CD4-positive, CD25-positive, alpha-beta regulatory T cell (primary cell): ENCODE results near the gene LRRC8D. TPM values are rescaled to one million over a fixed set of nuclear protein-coding genes. Genes with fewer than 3 reads are reported as not detected.

Experiments
- ATAC-seq, 2 donors: fragments of 150-1000 bp; cut with Tn5 transposase; one replicate each; pipeline ENCODE4 v1.10.0; 2021; ENCODE audit warnings: low read depth in 2 of 2, moderate number of reproducible peaks in 2 of 2, moderate library complexity in 1 of 2
- DNase-seq, 3 donors: peaks; one replicate each; pipeline versions ENCODE4 v3.0.0 to v3.0.0-alpha.2; 2012 to 2022; ENCODE audit warnings: mixed read lengths in 1 of 3
- H3K27ac ChIP-seq: one replicate; pipeline ENCODE4 v1.7.0; 2013; ENCODE audit warnings: mild to moderate bottlenecking, low read length; ENCODE audit not compliant: insufficient read depth, poor library complexity, severe bottlenecking
- H3K27me3 ChIP-seq: one replicate; pipeline ENCODE4 v1.7.0; 2013; ENCODE audit warnings: low read length; ENCODE audit not compliant: control insufficient read depth, insufficient read depth
- H3K36me3 ChIP-seq: one replicate; pipeline ENCODE4 v1.7.0; 2013; ENCODE audit warnings: mild to moderate bottlenecking, low read length, moderate library complexity; ENCODE audit not compliant: control insufficient read depth, insufficient read depth
- H3K4me1 ChIP-seq: 2 replicates; pipeline ENCODE4 v1.7.0; 2013; ENCODE audit warnings: mild to moderate bottlenecking, low read length; ENCODE audit not compliant: insufficient read depth, control insufficient read depth, poor library complexity, severe bottlenecking
- H3K4me3 ChIP-seq: one replicate; pipeline ENCODE4 v1.7.0; 2013; ENCODE audit warnings: low read depth, mild to moderate bottlenecking, low read length, moderate library complexity
- H3K9me3 ChIP-seq, 2 experiments: 1 replicate in 1 of 2; 2 replicates in 1 of 2; pipeline ENCODE4 v1.7.0; 2013; ENCODE audit warnings: low read length in 2 of 2, mild to moderate bottlenecking in 1 of 2, moderate library complexity in 1 of 2; ENCODE audit not compliant: control insufficient read depth in 2 of 2
- H3K27ac Mint-ChIP-seq, 3 donors: one replicate each; pipeline ENCODE4 v1.8.0; 2020 to 2022; ENCODE audit warnings: mild to moderate bottlenecking in 3 of 3, mixed read lengths in 3 of 3, moderate library complexity in 2 of 3
- H3K27me3 Mint-ChIP-seq: one replicate; pipeline ENCODE4 v1.8.0; 2022; ENCODE audit warnings: mild to moderate bottlenecking, mixed read lengths
- H3K36me3 Mint-ChIP-seq: one replicate; pipeline ENCODE4 v1.8.0; 2020; ENCODE audit warnings: mixed read lengths
- H3K4me1 Mint-ChIP-seq, 4 donors: one replicate each; pipeline ENCODE4 v1.8.0; 2020 to 2022; ENCODE audit warnings: mixed read lengths in 4 of 4, mild to moderate bottlenecking in 1 of 4
- H3K4me3 Mint-ChIP-seq, 4 donors: one replicate each; pipeline ENCODE4 v1.8.0; 2020 to 2022; ENCODE audit warnings: mild to moderate bottlenecking in 4 of 4, mixed read lengths in 4 of 4, moderate library complexity in 3 of 4
- H3K9me3 Mint-ChIP-seq, 7 donors: one replicate each; pipeline ENCODE4 v1.8.0; 2020 to 2022; ENCODE audit warnings: mixed read lengths in 7 of 7, mild to moderate bottlenecking in 3 of 7, moderate library complexity in 2 of 7
- polyA plus RNA-seq, 4 donors: library from polyadenylated mRNA; unstranded; fragments of 300-500 nt; fragmentation: Illumina TruSeq; gene quantifications; one replicate each; pipeline ENCODE4 v1.2.3, GENCODE V29; 2021
- total RNA-seq: library from RNA; stranded (reverse); gene quantifications from one replicate; pipeline ENCODE4 v1.2.3, GENCODE V29; 2022

The LRRC8D gene
- total and polyA plus RNA-seq, 5 donors from 2014 or later, result 23.6 to 69.0 (median 54.5) TPM

GRCh38 chr1:89878256-89878655, 57.4 kb downstream of the LRRC8D start:
- Histone ChIP-seq H3K9me3 (peaks cover 0 to 3% of the 10 kb centered on the region in 2 experiments), H3K27me3 (no peaks in the 10 kb centered on the region), H3K4me1 (peaks cover 6% of the 10 kb centered on the region), H3K27ac (no peak overlapping the region), H3K36me3 (peaks cover 3% of the 10 kb centered on the region), H3K4me3 (no peak overlapping the region)
- Mint-ChIP-seq H3K36me3 (peaks cover 33% of the 10 kb centered on the region), H3K4me1 (peaks cover 10 to 51% (median 32%) of the 10 kb centered on the region in 4 donors), H3K4me3 (peak overlapping the region in 1 of 4 donors; percentile 73), H3K9me3 (peaks cover 0 to 5% (median 0%) of the 10 kb centered on the region in 7 donors), H3K27me3 (no peaks in the 10 kb centered on the region), H3K27ac (no peak overlapping the region)
- no peak for ATAC-seq
- no peak for DNase-seq

DNA sequence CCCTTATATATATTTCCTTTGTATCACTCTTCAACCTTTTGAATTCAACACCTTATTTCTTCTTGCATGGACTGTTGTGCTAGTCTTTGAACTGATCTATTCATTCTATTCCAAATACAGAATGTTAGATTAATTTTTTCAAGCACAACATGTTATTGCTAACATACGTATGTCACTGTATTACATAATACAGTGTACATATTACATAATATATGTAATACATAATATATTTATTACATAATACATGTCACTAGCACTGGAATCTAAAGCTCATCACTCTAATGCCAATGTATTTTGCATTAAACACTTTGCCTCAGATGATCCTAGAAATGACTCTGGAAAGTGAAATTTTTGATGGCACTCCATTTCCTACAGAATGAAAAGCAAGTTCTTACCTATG, 59.8 kb downstream of the LRRC8D start:
- H3K27ac ChIP-seq, result no peak overlapping the region
- Mint-ChIP-seq H3K4me3 (no peak overlapping the region), H3K4me1 (peaks cover 10 to 47% (median 29%) of the 10 kb centered on the region in 4 donors), H3K27ac (no peak overlapping the region), H3K36me3 (peaks cover 27% of the 10 kb centered on the region), H3K9me3 (peaks cover 0 to 5% (median 0%) of the 10 kb centered on the region in 7 donors), H3K27me3 (no peaks in the 10 kb centered on the region)
- peaks cover 3% of the 10 kb centered on the region for H3K36me3 ChIP-seq
- H3K9me3 ChIP-seq, result peaks cover 0 to 3% of the 10 kb centered on the region in 2 experiments
- H3K4me1 ChIP-seq, result no peaks in the 10 kb centered on the region
- H3K4me3 ChIP-seq, result no peak overlapping the region
- no peaks in the 10 kb centered on the region for H3K27me3 ChIP-seq
- DNase-seq, result no peak
- no peak for ATAC-seq

- ATAC-seq (no peak), DNase-seq (peak in 1 of 3 donors; percentile 16)
- H3K27ac ChIP-seq, result no peak overlapping the region
- peaks cover 0 to 5% (median 0%) of the 10 kb centered on the region in 7 donors for H3K9me3 Mint-ChIP-seq
- peaks cover 28% of the 10 kb centered on the region for H3K36me3 Mint-ChIP-seq
- peaks cover 3% of the 10 kb centered on the region for H3K36me3 ChIP-seq
- H3K4me1 ChIP-seq, result no peaks in the 10 kb centered on the region
- no peak overlapping the region for H3K4me3 Mint-ChIP-seq
- H3K9me3 ChIP-seq, result peaks cover 0 to 3% of the 10 kb centered on the region in 2 experiments
- H3K27me3 ChIP-seq, result no peaks in the 10 kb centered on the region
- no peaks in the 10 kb centered on the region for H3K27me3 Mint-ChIP-seq
- peaks cover 14 to 49% (median 26%) of the 10 kb centered on the region in 4 donors for H3K4me1 Mint-ChIP-seq
- H3K4me3 ChIP-seq, result no peak overlapping the region
- peak overlapping the region in 1 of 3 donors; percentile 17 for H3K27ac Mint-ChIP-seq
Measured at GRCh38 chr1:89881415-89882058, 60.7 kb downstream of the LRRC8D start.

GRCh38 chr1:89882348-89883029, 61.7 kb downstream of the LRRC8D start:
- peaks cover 16 to 49% (median 29%) of the 10 kb centered on the region in 4 donors for H3K4me1 Mint-ChIP-seq
- peaks cover 32% of the 10 kb centered on the region for H3K36me3 Mint-ChIP-seq
- peaks cover 0 to 5% (median 0%) of the 10 kb centered on the region in 7 donors for H3K9me3 Mint-ChIP-seq
- no peak overlapping the region for H3K4me3 Mint-ChIP-seq
- no peaks in the 10 kb centered on the region for H3K27me3 ChIP-seq
- DNase-seq (no peak), ATAC-seq (no peak)
- peaks cover 3% of the 10 kb centered on the region for H3K36me3 ChIP-seq
- peak overlapping the region; percentile 18 to 79 (median 23) for H3K27ac Mint-ChIP-seq
- H3K4me3 ChIP-seq, result no peak overlapping the region
- peaks cover 0 to 3% of the 10 kb centered on the region in 2 experiments for H3K9me3 ChIP-seq
- H3K27ac ChIP-seq, result no peak overlapping the region
- H3K4me1 ChIP-seq, result no peaks in the 10 kb centered on the region
- no peaks in the 10 kb centered on the region for H3K27me3 Mint-ChIP-seq

DNA sequence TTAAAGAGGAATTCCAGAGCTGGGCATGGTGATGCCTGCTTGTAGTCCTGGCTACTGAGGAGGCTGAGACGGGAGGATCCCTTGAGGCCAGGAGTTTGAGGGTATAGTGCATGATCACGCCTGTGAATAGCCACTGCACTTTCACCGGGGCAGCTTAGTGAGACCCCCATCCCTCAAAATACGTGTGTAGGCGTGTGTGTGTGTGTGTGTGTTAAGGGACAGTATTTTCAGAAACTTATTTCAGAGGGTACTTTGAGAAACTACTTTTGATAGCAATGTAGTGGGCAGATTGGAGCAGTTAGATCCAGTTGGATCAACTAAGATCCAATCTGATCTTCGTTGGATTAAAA, 62.2 kb downstream of the LRRC8D start:
- ATAC-seq (no peak), DNase-seq (no peak)
- Mint-ChIP-seq H3K36me3 (peaks cover 37% of the 10 kb centered on the region), H3K27ac (peak overlapping the region in 1 of 3 donors; percentile 79), H3K27me3 (no peaks in the 10 kb centered on the region), H3K9me3 (peaks cover 0 to 5% (median 0%) of the 10 kb centered on the region in 7 donors), H3K4me1 (peaks cover 19 to 44% (median 32%) of the 10 kb centered on the region in 4 donors), H3K4me3 (no peak overlapping the region)
- Histone ChIP-seq H3K4me1 (no peaks in the 10 kb centered on the region), H3K9me3 (peaks cover 0 to 3% of the 10 kb centered on the region in 2 experiments), H3K27me3 (no peaks in the 10 kb centered on the region), H3K27ac (no peak overlapping the region), H3K36me3 (peaks cover 3% of the 10 kb centered on the region), H3K4me3 (no peak overlapping the region)

DNA sequence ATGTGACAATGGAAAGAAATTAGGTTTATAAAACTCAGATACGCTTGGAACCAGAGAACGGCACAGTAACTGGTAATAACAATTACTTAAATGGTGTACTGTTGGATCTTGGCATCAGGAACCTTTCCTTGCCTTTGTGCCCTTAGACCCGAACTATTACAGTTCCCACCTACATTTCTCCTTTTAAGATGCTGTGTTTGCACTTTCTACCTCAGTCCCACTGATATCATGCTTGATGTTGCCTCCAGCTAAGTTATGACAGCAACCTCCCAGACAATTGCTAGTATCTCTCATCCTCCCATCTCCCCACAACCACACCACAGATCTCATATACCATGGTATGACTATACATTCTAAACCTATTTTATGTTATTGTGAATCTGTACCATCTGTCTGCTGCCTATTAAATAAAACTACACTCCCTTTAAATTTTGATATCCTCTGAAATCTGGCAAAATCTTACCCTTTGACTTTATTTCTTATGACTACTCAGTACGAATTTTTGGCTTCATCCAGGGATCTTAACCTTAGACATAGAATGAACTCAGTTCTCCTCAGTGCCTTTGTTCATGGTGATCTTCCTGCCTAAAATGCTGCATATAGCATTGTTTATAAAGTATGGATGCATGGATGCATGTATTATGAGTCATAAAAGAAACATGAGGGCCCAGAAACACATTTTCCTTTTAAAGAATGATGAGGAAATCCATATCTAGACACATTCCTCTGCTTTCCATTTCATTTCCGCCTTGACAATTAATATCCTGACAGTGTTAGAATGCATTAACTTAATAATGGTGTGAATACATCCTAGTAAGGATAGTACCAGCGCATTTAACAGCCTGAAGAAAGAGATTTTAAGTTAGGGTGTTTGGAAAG, 64.1 kb downstream of the LRRC8D start:
- H3K4me3 ChIP-seq, result no peak overlapping the region
- Mint-ChIP-seq H3K27me3 (no peaks in the 10 kb centered on the region), H3K4me1 (peaks cover 19 to 41% (median 31%) of the 10 kb centered on the region in 4 donors), H3K36me3 (peaks cover 39% of the 10 kb centered on the region), H3K27ac (peak overlapping the region in 1 of 3 donors; percentile 1), H3K4me3 (no peak overlapping the region), H3K9me3 (peaks cover 0 to 5% (median 0%) of the 10 kb centered on the region in 7 donors)
- peaks cover 0 to 3% of the 10 kb centered on the region in 2 experiments for H3K9me3 ChIP-seq
- H3K27me3 ChIP-seq, result no peaks in the 10 kb centered on the region
- H3K36me3 ChIP-seq, result peaks cover 3% of the 10 kb centered on the region
- no peaks in the 10 kb centered on the region for H3K4me1 ChIP-seq
- ATAC-seq (no peak), DNase-seq (no peak)
- H3K27ac ChIP-seq, result no peak overlapping the region

GRCh38 chr1:89887270-89887669, 66.4 kb downstream of the LRRC8D start:
- peaks cover 27 to 49% (median 45%) of the 10 kb centered on the region in 4 donors for H3K4me1 Mint-ChIP-seq
- H3K36me3 Mint-ChIP-seq, result peaks cover 41% of the 10 kb centered on the region
- ATAC-seq (no peak), DNase-seq (no peak)
- no peaks in the 10 kb centered on the region for H3K27me3 Mint-ChIP-seq
- Histone ChIP-seq H3K4me1 (no peaks in the 10 kb centered on the region), H3K27me3 (no peaks in the 10 kb centered on the region), H3K36me3 (peaks cover 3% of the 10 kb centered on the region), H3K4me3 (no peak overlapping the region), H3K9me3 (no peaks in the 10 kb centered on the region), H3K27ac (no peak overlapping the region)
- no peaks in the 10 kb centered on the region for H3K9me3 Mint-ChIP-seq
- no peak overlapping the region for H3K27ac Mint-ChIP-seq
- H3K4me3 Mint-ChIP-seq, result no peak overlapping the region
